Hypothalamus (tissue), 51 donors: ENCODE data around the gene STK4.
"Not testable (repeated sequence)": the region's sequence is repeated elsewhere in the genome, so short reads cannot be mapped to it uniquely, and the experiment has no call there.

Experiments
- DNase-seq, 51 donors: peaks; one replicate each; lab custom pipeline; 2025; lab: John Stamatoyannopoulos, UW

STK4 gene

GRCh38 chr20:45021631-45022030 is 55.3 kb downstream of the STK4 start:
- DNase-seq: no peak

GRCh38 chr20:45023140-45023539 is 56.8 kb downstream of the STK4 start:
- DNase-seq: not testable (repeated sequence)

- no peak for DNase-seq
Measured at GRCh38 chr20:45028424-45029136, 62.3 kb downstream of the STK4 start.

- DNase-seq: no peak
Measured at GRCh38 chr20:45029884-45030283, 63.6 kb downstream of the STK4 start.

- no peak for DNase-seq
Measured at GRCh38 chr20:45032276-45032675, 66.0 kb downstream of the STK4 start.

- no peak for DNase-seq
Measured at GRCh38 chr20:45032781-45033180, 66.5 kb downstream of the STK4 start.

GRCh38 chr20:45034436-45034835 is 68.1 kb downstream of the STK4 start:
- no peak for DNase-seq

GRCh38 chr20:45036044-45036755 is 69.9 kb downstream of the STK4 start:
- DNase-seq: peak in 5 of 51 donors; percentile 6 to 26 (median 23)

GRCh38 chr20:45037050-45037449 is 70.7 kb downstream of the STK4 start:
- DNase-seq: peak in 1 of 51 donors; percentile 23

- no peak for DNase-seq
Measured at GRCh38 chr20:45037635-45038034, 71.3 kb downstream of the STK4 start.

GRCh38 chr20:45038745-45039474 is 72.6 kb downstream of the STK4 start:
- no peak for DNase-seq

- DNase-seq: no peak
Measured at GRCh38 chr20:45039475-45039820, 73.1 kb downstream of the STK4 start.

- DNase-seq: no peak
Measured at GRCh38 chr20:45041464-45042337, 75.4 kb downstream of the STK4 start.

GRCh38 chr20:45042978-45043377 is 76.7 kb downstream of the STK4 start:
- no peak for DNase-seq

GRCh38 chr20:45044084-45044573 is 77.8 kb downstream of the STK4 start:
- DNase-seq: peak in 10 of 51 donors; percentile 7 to 78 (median 26)

GRCh38 chr20:45044601-45045000 is 78.3 kb downstream of the STK4 start:
- DNase-seq: no peak

- DNase-seq: no peak
Measured at GRCh38 chr20:45047581-45048119, 81.3 kb downstream of the STK4 start.

- DNase-seq: peak in 1 of 51 donors; percentile 80
Measured at GRCh38 chr20:45049438-45049837, 83.1 kb downstream of the STK4 start.

GRCh38 chr20:45049904-45050471 is 83.7 kb downstream of the STK4 start:
- peak in 35 of 51 donors; percentile 7 to 82 (median 41) for DNase-seq
